ENCODE data around the gene PRPF19.

Gene PRPF19

DNA sequence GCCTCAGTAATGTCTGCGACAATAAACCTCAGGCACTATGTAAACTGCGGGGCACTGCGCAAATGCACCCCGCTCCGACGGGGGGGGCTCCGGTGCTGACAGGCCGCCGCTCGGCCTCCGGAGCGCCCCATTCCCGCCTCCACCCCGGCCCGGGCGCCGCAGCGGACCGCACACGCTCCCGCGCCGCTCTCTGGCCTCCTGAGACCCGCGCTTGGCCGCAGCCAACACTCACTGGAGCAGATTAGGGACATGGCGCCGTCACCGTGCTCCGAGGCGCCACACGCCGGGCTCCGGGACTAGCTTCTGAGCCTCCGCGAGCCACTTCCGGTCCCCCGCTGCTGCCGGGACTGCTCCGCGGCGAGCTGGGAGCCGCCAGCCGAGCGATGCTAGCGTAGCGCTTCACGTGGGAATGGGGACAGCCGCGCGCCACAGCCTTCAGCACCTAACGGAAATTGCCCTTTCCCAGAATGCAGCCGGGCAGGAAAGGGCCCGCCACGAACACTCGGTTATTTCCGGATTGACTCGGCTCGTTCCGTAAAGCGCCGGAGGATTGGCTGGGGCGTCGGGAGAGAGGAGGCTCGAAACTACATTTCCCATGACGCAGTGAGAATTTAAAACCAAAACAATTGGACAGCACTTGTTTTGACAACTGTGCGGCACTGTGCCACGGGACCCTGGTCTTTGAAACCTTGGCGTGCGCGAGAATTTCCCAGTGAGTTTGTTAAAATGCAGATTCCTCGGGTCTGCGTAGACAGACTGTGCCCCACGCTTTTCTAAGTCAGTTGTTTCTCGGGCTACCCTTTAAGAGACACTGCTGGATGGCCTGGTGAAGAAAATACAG, at the start of gene PRPF19:
PRPF19 (minus strand) TSS at position 454 of the 841 bp plus-strand sequence; CDS start at position 251, 203 bp downstream.
- H3K9ac ChIP-seq (ENCODE audit: low read length) = peak within 1 kb of the TSS; percentile 64
- peaks cover 9% of the 10 kb centered on the region for H3K36me3 ChIP-seq (ENCODE audit: control insufficient read depth, insufficient read depth, low read length)
- H3K27ac ChIP-seq (ENCODE audit: low read depth, low read length) = peak within 1 kb of the TSS; percentile 87
- peaks cover 8% of the 10 kb centered on the region for H3K4me1 ChIP-seq (ENCODE audit: control insufficient read depth, insufficient read depth, low read length)
- H3K27me3 ChIP-seq (ENCODE audit: control insufficient read depth, insufficient read depth, low read length) = no peaks in the 10 kb centered on the region
- peak within 1 kb of the TSS; percentile 77 for H3K4me3 ChIP-seq (ENCODE audit: low read length)

- H3K4me1 ChIP-seq (ENCODE audit: control insufficient read depth, insufficient read depth, low read length) = no peaks in the 10 kb centered on the region
- H3K36me3 ChIP-seq (ENCODE audit: control insufficient read depth, insufficient read depth, low read length) = no peaks in the 10 kb centered on the region
- no peaks in the 10 kb centered on the region for H3K27me3 ChIP-seq (ENCODE audit: control insufficient read depth, insufficient read depth, low read length)
- H3K4me3 ChIP-seq (ENCODE audit: low read length) = no peak overlapping the region
- H3K9ac ChIP-seq (ENCODE audit: low read length) = no peak overlapping the region
- H3K27ac ChIP-seq (ENCODE audit: low read depth, low read length) = no peak overlapping the region
Observed at GRCh38 chr11:60955571-60955970, 49.2 kb upstream of the PRPF19 start.

GRCh38 chr11:60954421-60954820, 48.0 kb upstream of the PRPF19 start:
- no peaks in the 10 kb centered on the region for H3K4me1 ChIP-seq (ENCODE audit: control insufficient read depth, insufficient read depth, low read length)
- H3K27ac ChIP-seq (ENCODE audit: low read depth, low read length) = no peak overlapping the region

DNA sequence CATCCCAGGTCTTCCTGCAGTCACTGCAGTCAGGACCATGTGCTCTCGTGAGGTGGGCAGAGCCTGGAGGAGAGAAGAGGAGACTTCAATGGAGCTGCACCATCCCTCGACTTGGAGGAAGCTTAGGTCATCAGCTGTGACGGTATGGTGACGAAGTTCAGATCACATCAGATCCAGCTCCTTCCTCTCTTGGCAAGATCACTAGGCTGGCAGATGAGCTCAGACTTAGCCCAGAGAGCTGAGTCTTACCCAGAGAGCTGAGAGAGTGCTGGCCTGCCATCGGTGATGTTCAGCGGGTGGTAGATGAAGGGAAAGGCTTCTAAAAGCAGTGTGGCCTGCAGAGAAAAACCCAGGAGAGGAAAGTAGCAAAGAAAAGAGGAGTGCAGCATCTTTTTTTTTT, 47.4 kb upstream of the PRPF19 start:
- Histone ChIP-seq H3K4me1 (ENCODE audit: control insufficient read depth, insufficient read depth, low read length) (no peaks in the 10 kb centered on the region), H3K27ac (ENCODE audit: low read depth, low read length) (no peak overlapping the region), H3K4me3 (ENCODE audit: low read length) (no peak overlapping the region), H3K27me3 (ENCODE audit: control insufficient read depth, insufficient read depth, low read length) (no peaks in the 10 kb centered on the region), H3K36me3 (ENCODE audit: control insufficient read depth, insufficient read depth, low read length) (no peaks in the 10 kb centered on the region), H3K9ac (ENCODE audit: low read length) (no peak overlapping the region)

More at GRCh38 chr11:60954421-60954820, 48.0 kb upstream of the PRPF19 start:
- no peak overlapping the region for H3K4me3 ChIP-seq (ENCODE audit: low read length)
- no peaks in the 10 kb centered on the region for H3K27me3 ChIP-seq (ENCODE audit: control insufficient read depth, insufficient read depth, low read length)
- H3K9ac ChIP-seq (ENCODE audit: low read length) = no peak overlapping the region
- H3K36me3 ChIP-seq (ENCODE audit: control insufficient read depth, insufficient read depth, low read length) = no peaks in the 10 kb centered on the region

GRCh38 chr11:60952742-60953170, 46.4 kb upstream of the PRPF19 start:
- Histone ChIP-seq H3K9ac (ENCODE audit: low read length) (no peak overlapping the region), H3K4me1 (ENCODE audit: control insufficient read depth, insufficient read depth, low read length) (no peaks in the 10 kb centered on the region), H3K27me3 (ENCODE audit: control insufficient read depth, insufficient read depth, low read length) (no peaks in the 10 kb centered on the region), H3K27ac (ENCODE audit: low read depth, low read length) (peak overlapping the region; percentile 70), H3K4me3 (ENCODE audit: low read length) (peak overlapping the region; percentile 72), H3K36me3 (ENCODE audit: control insufficient read depth, insufficient read depth, low read length) (no peaks in the 10 kb centered on the region)

DNA sequence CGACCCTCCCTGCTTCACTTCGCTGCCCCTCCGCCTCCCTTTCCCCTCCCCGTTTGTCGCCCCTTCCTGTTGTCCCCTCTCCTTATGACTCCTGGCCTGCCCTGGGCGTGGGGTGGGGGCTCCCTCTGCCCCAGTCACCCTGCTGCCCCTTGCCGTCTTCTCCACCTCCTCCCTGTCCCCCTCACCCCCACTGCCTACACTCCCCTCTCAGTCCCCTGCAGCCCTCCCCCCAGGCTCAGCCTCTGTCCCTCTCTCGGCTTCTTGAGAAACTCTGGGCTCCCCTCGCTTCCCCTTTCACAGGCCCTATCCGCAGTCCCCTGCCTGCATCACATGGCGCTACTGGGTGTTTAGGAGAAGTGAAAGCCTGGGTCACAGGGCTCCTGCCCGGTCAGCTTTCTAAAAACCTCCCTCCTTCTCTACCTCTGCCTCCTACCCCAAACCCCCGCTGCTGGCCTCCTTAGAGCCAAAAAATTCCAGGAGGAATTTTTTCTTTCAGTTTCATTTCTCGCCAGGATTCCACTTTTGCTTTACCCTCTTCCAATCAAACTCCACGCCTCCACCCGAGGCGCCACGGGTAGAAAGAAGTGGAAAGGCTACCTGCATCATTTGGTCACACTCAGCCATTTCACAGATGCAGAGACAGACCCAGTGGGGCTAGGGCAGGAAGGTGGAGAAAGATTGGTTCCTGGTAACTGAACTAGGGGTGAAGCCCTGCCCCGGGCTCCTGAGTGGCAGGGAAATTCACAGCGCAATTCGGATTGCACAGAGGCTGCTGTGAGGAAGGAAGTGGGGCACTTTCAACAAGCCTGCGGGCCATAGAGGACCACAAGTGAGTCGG, 45.7 kb upstream of the PRPF19 start, which contains the start of gene SLC15A3:
SLC15A3 (minus strand) TSS at position 273 of the 838 bp plus-strand sequence. CDS start 625 bp downstream, outside the sequence.
- Histone ChIP-seq H3K36me3 (ENCODE audit: control insufficient read depth, insufficient read depth, low read length) (no peaks in the 10 kb centered on the region), H3K4me3 (ENCODE audit: low read length) (peak within 1 kb of the TSS; percentile 72), H3K9ac (ENCODE audit: low read length) (peak within 1 kb of the TSS; percentile 49), H3K4me1 (ENCODE audit: control insufficient read depth, insufficient read depth, low read length) (no peaks in the 10 kb centered on the region), H3K27ac (ENCODE audit: low read depth, low read length) (peak within 1 kb of the TSS; percentile 70), H3K27me3 (ENCODE audit: control insufficient read depth, insufficient read depth, low read length) (no peaks in the 10 kb centered on the region)

GRCh38 chr11:60951606-60951903, 45.2 kb upstream of the PRPF19 start:
- Histone ChIP-seq H3K36me3 (ENCODE audit: control insufficient read depth, insufficient read depth, low read length) (no peaks in the 10 kb centered on the region), H3K27ac (ENCODE audit: low read depth, low read length) (peak overlapping the region; percentile 70), H3K4me3 (ENCODE audit: low read length) (peak overlapping the region; percentile 72), H3K9ac (ENCODE audit: low read length) (no peak overlapping the region), H3K27me3 (ENCODE audit: control insufficient read depth, insufficient read depth, low read length) (no peaks in the 10 kb centered on the region), H3K4me1 (ENCODE audit: control insufficient read depth, insufficient read depth, low read length) (no peaks in the 10 kb centered on the region)

- Histone ChIP-seq H3K4me3 (ENCODE audit: low read length) (peak overlapping the region; percentile 72), H3K9ac (ENCODE audit: low read length) (no peak overlapping the region), H3K4me1 (ENCODE audit: control insufficient read depth, insufficient read depth, low read length) (no peaks in the 10 kb centered on the region), H3K27ac (ENCODE audit: low read depth, low read length) (peak overlapping the region; percentile 22), H3K27me3 (ENCODE audit: control insufficient read depth, insufficient read depth, low read length) (no peaks in the 10 kb centered on the region), H3K36me3 (ENCODE audit: control insufficient read depth, insufficient read depth, low read length) (no peaks in the 10 kb centered on the region)
Observed at GRCh38 chr11:60950933-60951605, 44.7 kb upstream of the PRPF19 start.

GRCh38 chr11:60950024-60950423, 43.6 kb upstream of the PRPF19 start:
- Histone ChIP-seq H3K27me3 (ENCODE audit: control insufficient read depth, insufficient read depth, low read length) (no peaks in the 10 kb centered on the region), H3K36me3 (ENCODE audit: control insufficient read depth, insufficient read depth, low read length) (no peaks in the 10 kb centered on the region), H3K27ac (ENCODE audit: low read depth, low read length) (no peak overlapping the region), H3K4me1 (ENCODE audit: control insufficient read depth, insufficient read depth, low read length) (no peaks in the 10 kb centered on the region), H3K9ac (ENCODE audit: low read length) (no peak overlapping the region), H3K4me3 (ENCODE audit: low read length) (peak overlapping the region; percentile 72)

- Histone ChIP-seq H3K36me3 (ENCODE audit: control insufficient read depth, insufficient read depth, low read length) (no peaks in the 10 kb centered on the region), H3K27ac (ENCODE audit: low read depth, low read length) (no peak overlapping the region), H3K27me3 (ENCODE audit: control insufficient read depth, insufficient read depth, low read length) (no peaks in the 10 kb centered on the region), H3K9ac (ENCODE audit: low read length) (no peak overlapping the region), H3K4me1 (ENCODE audit: control insufficient read depth, insufficient read depth, low read length) (no peaks in the 10 kb centered on the region), H3K4me3 (ENCODE audit: low read length) (no peak overlapping the region)
Observed at GRCh38 chr11:60948250-60948649, 41.9 kb upstream of the PRPF19 start.

- H3K4me3 ChIP-seq (ENCODE audit: low read length) = no peak overlapping the region
- no peaks in the 10 kb centered on the region for H3K36me3 ChIP-seq (ENCODE audit: control insufficient read depth, insufficient read depth, low read length)
- no peaks in the 10 kb centered on the region for H3K27me3 ChIP-seq (ENCODE audit: control insufficient read depth, insufficient read depth, low read length)
- no peak overlapping the region for H3K27ac ChIP-seq (ENCODE audit: low read depth, low read length)
- no peak overlapping the region for H3K9ac ChIP-seq (ENCODE audit: low read length)
- H3K4me1 ChIP-seq (ENCODE audit: control insufficient read depth, insufficient read depth, low read length) = no peaks in the 10 kb centered on the region
Observed at GRCh38 chr11:60947700-60948099, 41.3 kb upstream of the PRPF19 start.

GRCh38 chr11:60946601-60947264, 40.3 kb upstream of the PRPF19 start:
- Histone ChIP-seq H3K4me1 (ENCODE audit: control insufficient read depth, insufficient read depth, low read length) (no peaks in the 10 kb centered on the region), H3K36me3 (ENCODE audit: control insufficient read depth, insufficient read depth, low read length) (no peaks in the 10 kb centered on the region), H3K4me3 (ENCODE audit: low read length) (no peak overlapping the region), H3K27ac (ENCODE audit: low read depth, low read length) (no peak overlapping the region), H3K27me3 (ENCODE audit: control insufficient read depth, insufficient read depth, low read length) (no peaks in the 10 kb centered on the region), H3K9ac (ENCODE audit: low read length) (no peak overlapping the region)
